GM12801 (cell line): ENCODE results near the gene BATF3.

Experiments
- CTCF ChIP-seq: IDR thresholded peaks from one replicate; pipeline ENCODE4 v1.5.1; 2011; ENCODE audit warnings: control low read depth; ENCODE audit not compliant: insufficient read length; ENCODE audit errors: extremely low read depth

Gene BATF3

GRCh38 chr1:212677573-212677972, 22.1 kb downstream of the BATF3 start:
- no peak for TF ChIP-seq CTCF

- no peak for TF ChIP-seq CTCF
Observed at GRCh38 chr1:212677136-212677535, 22.5 kb downstream of the BATF3 start.

- no peak for TF ChIP-seq CTCF
Observed at GRCh38 chr1:212675675-212676074, 24.0 kb downstream of the BATF3 start.

- no peak for TF ChIP-seq CTCF
Observed at GRCh38 chr1:212674872-212675271, 24.8 kb downstream of the BATF3 start.

- TF ChIP-seq CTCF, result no peak
Observed at GRCh38 chr1:212671342-212672031, 28.2 kb downstream of the BATF3 start.

- no peak for TF ChIP-seq CTCF
Observed at GRCh38 chr1:212670882-212671281, 28.8 kb downstream of the BATF3 start.

- TF ChIP-seq CTCF, result no peak
Observed at GRCh38 chr1:212670301-212670700, 29.3 kb downstream of the BATF3 start.

GRCh38 chr1:212669600-212669999, 30.0 kb downstream of the BATF3 start:
- TF ChIP-seq CTCF, result no peak
